ENCODE measurements around the gene ITGA4.

GRCh38 chr2:181552808-181553207 lies 95.6 kb downstream of the ITGA4 start:
- no peak for TF ChIP-seq POLR2A (IDR thresholded peaks at IDR 0.05; ENCODE audit: low read depth, low read length)
- no peak for TF ChIP-seq TAF1 (IDR thresholded peaks at IDR 0.05; ENCODE audit: borderline replicate concordance, low read depth, low read length)
- no peak for TF ChIP-seq POLR2AphosphoS5 (IDR thresholded peaks at IDR 0.05; ENCODE audit: low read depth, low read length)

Measured in GM12892 (cell line).